ENCODE measurements around the gene TTBK1. TPM values are rescaled to one million over a fixed set of nuclear protein-coding genes. Genes with fewer than 3 reads are reported as not detected.

TTBK1 gene
- total and polyA plus RNA-seq, 9 donors, result under 0.01 to 0.17 (median 0.05) TPM

DNA sequence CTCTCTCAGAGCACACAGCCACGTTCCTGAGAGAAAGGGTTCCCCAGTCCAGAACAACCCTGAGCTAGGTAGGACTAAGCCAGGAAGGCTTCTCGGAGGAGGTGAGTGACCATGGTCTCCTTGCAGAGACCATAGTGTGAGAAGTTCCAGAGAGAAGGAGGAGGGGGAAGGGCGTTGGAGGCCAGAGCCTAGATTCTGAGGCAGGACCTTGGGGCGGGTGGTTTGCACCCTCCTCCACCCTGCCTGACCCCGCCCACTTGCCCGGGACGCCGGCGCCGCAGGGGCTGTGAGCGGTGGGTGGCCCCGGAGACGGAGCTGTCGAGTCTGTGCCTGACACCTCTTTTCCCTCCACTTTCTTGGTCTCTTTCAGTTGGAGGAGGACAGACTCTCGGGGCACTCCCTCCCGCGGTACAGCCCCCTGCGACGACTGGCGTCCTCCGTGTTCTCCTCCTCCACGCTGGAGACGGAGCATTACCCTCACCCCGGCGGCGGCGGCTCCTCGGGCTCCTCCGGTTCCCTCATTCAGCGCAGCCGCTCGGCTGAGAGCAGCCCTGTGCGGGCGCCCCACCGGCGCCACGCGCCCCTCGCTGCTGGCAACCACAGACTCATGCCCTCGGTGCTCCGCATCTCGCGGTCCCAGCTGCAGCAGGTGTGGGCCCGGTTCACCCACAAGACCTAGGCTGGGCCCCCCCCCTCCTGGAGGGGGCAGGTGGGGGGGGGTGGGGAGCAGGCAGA lies 26.2 kb downstream of the TTBK1 start:
- H3K27me3 ChIP-seq (ENCODE audit: control insufficient read depth, insufficient read depth, low read length), result peaks cover 25% of the 10 kb centered on the region
- H3K4me3 ChIP-seq (ENCODE audit: low read length), result peak overlapping the region; percentile 6
- no peak for DNase-seq
- WGBS (ENCODE audit: insufficient coverage), result under 1% methylated on average over 27 of the region's 44 CpGs
- no peak overlapping the region for H3K27ac ChIP-seq (ENCODE audit: low read length)
- H3K9me3 ChIP-seq (replicated peaks; ENCODE audit: control insufficient read depth, low read depth, low read length), result no peaks in the 10 kb centered on the region
- H3K36me3 ChIP-seq (ENCODE audit: control insufficient read depth, insufficient read depth, low read length), result no peaks in the 10 kb centered on the region
- H3K4me1 ChIP-seq (ENCODE audit: control insufficient read depth, insufficient read depth, low read length), result peaks cover 17% of the 10 kb centered on the region

DNA sequence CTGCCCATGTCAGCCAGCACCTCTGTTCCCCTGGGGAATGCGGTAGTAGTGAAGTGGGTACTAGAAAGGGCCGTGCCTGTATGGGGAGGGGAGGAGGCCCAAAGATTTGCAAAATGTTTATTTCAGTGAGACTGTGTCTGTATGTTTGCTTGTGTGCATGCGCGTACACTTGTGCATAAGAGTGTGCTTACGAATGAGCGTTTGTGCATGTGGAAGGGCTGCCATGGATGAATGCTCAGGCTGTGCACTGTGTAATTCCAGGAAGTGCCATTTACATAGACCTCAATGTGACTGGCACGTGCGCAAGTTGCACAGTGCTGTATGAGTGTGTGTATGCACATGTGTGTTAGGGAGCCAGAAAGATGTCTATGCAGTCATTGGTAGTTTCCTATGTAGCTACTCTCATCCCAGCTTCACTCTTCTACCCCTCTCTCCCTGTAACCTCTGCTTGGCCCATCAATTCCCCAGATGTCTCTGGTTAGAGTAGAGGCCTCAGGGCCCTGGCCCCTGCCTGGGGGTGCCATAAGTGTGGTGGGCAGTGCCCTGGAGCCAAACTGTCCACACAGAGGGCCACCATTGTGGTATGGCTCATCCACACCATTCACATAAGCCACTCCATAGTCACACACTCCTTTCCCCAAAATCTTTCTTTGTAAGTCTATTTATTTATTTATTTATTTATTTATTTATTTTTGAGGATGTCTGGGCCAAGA lies 28.0 kb downstream of the TTBK1 start:
- no peak for DNase-seq
- Histone ChIP-seq H3K36me3 (ENCODE audit: control insufficient read depth, insufficient read depth, low read length) (no peaks in the 10 kb centered on the region), H3K27ac (ENCODE audit: low read length) (no peak overlapping the region), H3K4me1 (ENCODE audit: control insufficient read depth, insufficient read depth, low read length) (peaks cover 27% of the 10 kb centered on the region), H3K9me3 (replicated peaks; ENCODE audit: control insufficient read depth, low read depth, low read length) (no peaks in the 10 kb centered on the region), H3K27me3 (ENCODE audit: control insufficient read depth, insufficient read depth, low read length) (peaks cover 42% of the 10 kb centered on the region), H3K4me3 (ENCODE audit: low read length) (no peak overlapping the region)
- WGBS (ENCODE audit: insufficient coverage), result 91% methylated on average over 6 of the region's 8 CpGs

DNA sequence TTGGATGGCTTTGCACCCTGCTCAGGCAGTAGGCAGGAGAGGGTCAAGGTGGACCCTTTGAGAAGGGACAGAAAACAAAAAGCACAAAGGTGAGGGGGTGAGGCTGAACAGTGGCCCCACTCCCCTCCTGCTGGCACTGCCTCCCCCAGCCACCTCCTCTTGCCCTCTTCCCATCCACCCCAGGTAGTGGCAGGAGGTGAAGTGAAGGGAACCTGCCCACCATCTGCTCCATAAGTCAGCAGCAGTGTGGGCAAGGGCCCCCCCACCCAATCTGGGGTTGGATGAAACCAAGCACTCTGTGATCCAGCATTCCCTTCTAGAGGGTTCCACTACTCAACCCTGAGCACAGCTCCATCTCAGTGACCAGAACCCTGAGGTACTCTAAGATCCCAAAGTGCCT lies 28.7 kb downstream of the TTBK1 start:
- Histone ChIP-seq H3K27ac (ENCODE audit: low read length) (no peak overlapping the region), H3K4me1 (ENCODE audit: control insufficient read depth, insufficient read depth, low read length) (peaks cover 27% of the 10 kb centered on the region), H3K27me3 (ENCODE audit: control insufficient read depth, insufficient read depth, low read length) (peaks cover 49% of the 10 kb centered on the region)

DNA sequence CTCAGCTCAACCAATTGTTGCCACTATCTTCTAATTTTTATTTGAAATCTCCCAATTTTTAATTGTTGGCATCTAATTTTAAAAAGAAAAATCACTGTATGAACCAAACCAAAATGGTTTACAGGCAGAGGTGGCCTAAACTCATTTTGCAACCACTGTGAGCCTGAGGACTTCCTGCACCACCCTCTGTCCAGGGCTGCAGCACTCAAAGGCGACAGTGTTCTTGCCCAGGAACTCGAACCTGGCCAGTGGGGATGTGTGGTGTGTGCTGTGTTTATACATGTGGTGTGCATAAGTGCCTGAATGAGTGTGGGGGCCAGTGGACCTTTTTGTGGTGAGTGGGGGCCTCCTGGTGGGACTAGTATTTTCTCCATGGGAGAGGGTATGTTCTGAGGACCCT lies 30.4 kb downstream of the TTBK1 start:
- H3K4me1 ChIP-seq (ENCODE audit: control insufficient read depth, insufficient read depth, low read length), result peaks cover 18% of the 10 kb centered on the region
- peaks cover 60% of the 10 kb centered on the region for H3K27me3 ChIP-seq (ENCODE audit: control insufficient read depth, insufficient read depth, low read length)
- no peak for DNase-seq
- no peaks in the 10 kb centered on the region for H3K36me3 ChIP-seq (ENCODE audit: control insufficient read depth, insufficient read depth, low read length)
- WGBS (ENCODE audit: insufficient coverage), result 38% methylated on average over 2 of the region's 2 CpGs
- no peak overlapping the region for H3K27ac ChIP-seq (ENCODE audit: low read length)
- no peak overlapping the region for H3K4me3 ChIP-seq (ENCODE audit: low read length)
- no peaks in the 10 kb centered on the region for H3K9me3 ChIP-seq (replicated peaks; ENCODE audit: control insufficient read depth, low read depth, low read length)

More for the DNA sequence above, 28.7 kb downstream of the TTBK1 start:
- no peak overlapping the region for H3K4me3 ChIP-seq (ENCODE audit: low read length)
- no peaks in the 10 kb centered on the region for H3K36me3 ChIP-seq (ENCODE audit: control insufficient read depth, insufficient read depth, low read length)
- no peaks in the 10 kb centered on the region for H3K9me3 ChIP-seq (replicated peaks; ENCODE audit: control insufficient read depth, low read depth, low read length)
- DNase-seq, result no peak

DNA sequence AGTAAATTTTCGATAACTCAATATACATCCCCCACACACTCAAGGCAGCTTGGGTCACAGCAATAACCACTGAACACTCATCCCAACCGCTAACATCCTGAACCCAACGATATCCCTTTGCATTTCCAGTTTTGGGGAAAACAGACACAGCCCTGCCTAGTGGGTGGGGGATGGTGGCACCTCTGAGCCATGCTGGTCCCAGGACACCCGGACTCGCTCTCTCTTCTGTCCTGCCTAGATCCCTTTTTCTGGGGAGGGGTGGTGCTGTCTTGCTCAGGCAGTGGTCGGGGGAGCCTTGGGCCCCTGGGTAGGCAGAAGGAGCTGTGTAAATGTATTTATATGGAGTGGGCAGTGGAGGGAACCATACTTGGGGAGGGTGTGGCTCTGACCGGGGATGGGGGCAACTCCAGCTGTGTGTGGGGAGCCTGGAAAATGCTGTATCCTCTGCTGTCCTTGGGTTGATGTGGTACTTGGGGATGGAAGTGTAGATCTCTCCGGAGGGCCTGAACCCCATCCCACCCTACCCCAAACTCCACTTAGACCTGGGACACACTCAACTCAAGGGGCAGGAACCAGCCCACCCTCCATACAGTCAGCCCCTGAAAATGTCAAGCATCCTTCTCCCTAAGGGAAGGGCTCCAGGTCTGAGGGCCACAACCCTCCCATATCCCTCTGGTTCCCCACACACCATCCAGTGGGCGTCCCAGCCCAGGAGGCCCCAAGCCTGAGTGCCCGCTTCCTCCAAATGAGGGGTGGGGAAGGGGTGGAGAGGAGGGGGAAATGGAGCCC lies 31.0 kb downstream of the TTBK1 start:
- WGBS (ENCODE audit: insufficient coverage), result 50% methylated on average over 2 of the region's 10 CpGs
- Histone ChIP-seq H3K27me3 (ENCODE audit: control insufficient read depth, insufficient read depth, low read length) (peaks cover 60% of the 10 kb centered on the region), H3K9me3 (replicated peaks; ENCODE audit: control insufficient read depth, low read depth, low read length) (no peaks in the 10 kb centered on the region), H3K27ac (ENCODE audit: low read length) (no peak overlapping the region), H3K36me3 (ENCODE audit: control insufficient read depth, insufficient read depth, low read length) (no peaks in the 10 kb centered on the region), H3K4me3 (ENCODE audit: low read length) (no peak overlapping the region), H3K4me1 (ENCODE audit: control insufficient read depth, insufficient read depth, low read length) (peaks cover 13% of the 10 kb centered on the region)
- DNase-seq, result no peak

DNA sequence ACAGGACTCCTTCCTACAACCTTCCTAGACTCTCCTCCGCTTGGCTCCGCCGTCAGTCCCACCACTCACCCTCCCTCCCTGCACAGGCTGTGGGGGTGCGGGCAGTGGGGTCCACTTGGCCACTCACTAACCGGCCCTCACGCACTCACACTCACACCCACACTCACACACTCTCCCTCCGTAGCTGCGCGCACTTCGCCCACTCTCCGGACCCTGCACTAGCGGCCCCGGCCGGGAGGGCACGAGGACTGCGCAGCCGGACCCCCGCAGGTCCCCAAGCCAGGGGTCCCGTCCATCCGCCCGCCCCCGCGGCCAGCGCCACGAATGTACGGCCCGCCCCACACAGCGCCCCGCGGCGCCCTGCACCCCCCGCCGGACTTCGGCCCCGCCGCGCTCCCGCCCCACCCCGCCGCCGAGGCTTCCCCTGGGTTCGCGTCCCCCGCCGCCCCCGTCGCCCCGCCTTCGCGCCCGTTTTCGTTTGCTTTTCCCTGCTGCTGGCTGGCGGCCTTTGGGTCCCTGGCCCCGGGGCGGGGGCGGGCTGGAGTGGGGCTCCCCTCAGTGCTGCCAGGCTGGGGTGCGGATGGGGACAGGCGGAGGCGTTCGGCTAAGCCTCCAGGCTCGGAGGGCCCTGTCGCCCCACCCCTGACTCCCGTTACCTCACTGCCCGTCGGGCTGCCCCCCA lies 31.8 kb downstream of the TTBK1 start:
- DNase-seq, result no peak
- H3K9me3 ChIP-seq (replicated peaks; ENCODE audit: control insufficient read depth, low read depth, low read length), result no peaks in the 10 kb centered on the region
- peak overlapping the region; percentile 38 for H3K4me3 ChIP-seq (ENCODE audit: low read length)
- H3K4me1 ChIP-seq (ENCODE audit: control insufficient read depth, insufficient read depth, low read length), result peaks cover 10% of the 10 kb centered on the region
- no peak overlapping the region for H3K27ac ChIP-seq (ENCODE audit: low read length)
- WGBS (ENCODE audit: insufficient coverage), result under 1% methylated on average over 59 of the region's 65 CpGs
- peaks cover 60% of the 10 kb centered on the region for H3K27me3 ChIP-seq (ENCODE audit: control insufficient read depth, insufficient read depth, low read length)
- H3K36me3 ChIP-seq (ENCODE audit: control insufficient read depth, insufficient read depth, low read length), result no peaks in the 10 kb centered on the region

DNA sequence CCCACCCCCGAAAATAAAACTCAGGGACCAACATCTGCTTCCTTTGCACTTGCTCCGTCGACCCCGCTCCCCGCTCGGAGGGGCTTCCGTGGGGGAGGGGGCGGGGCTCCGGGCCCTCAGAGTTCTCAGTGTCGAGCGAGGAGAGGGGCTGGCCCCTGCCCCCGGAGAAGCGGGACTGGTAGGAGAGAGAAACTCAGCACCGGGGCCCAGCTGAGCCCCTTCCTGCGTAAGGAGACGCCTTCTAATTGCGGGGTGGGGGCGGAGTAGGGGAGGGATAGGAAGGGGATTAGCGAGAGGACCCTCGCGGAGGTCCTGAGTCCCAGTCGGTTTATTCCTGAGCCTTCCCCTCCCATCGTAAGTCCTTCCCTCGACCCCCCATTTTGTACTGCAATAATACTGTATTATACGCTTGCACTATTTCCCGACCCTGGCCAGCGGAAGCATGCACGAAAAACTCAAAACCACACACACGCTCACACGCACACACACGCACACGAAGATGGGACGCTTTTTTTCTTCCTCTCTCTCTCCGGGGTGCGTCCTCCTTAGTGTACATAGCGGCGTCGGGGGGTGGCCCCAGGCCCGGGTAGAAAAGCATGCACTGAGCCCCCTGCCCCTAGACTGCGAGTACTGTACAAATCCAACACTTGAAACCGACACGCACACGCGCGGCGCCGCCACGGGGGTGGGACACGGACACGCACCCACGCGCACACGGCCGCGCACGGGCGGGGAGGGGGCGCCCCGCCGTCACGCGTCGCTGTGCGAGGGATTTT lies 32.7 kb downstream of the TTBK1 start:
- H3K27ac ChIP-seq (ENCODE audit: low read length), result no peak overlapping the region
- peaks cover 62% of the 10 kb centered on the region for H3K27me3 ChIP-seq (ENCODE audit: control insufficient read depth, insufficient read depth, low read length)
- no peaks in the 10 kb centered on the region for H3K36me3 ChIP-seq (ENCODE audit: control insufficient read depth, insufficient read depth, low read length)
- peak; percentile 45 for DNase-seq
- H3K9me3 ChIP-seq (replicated peaks; ENCODE audit: control insufficient read depth, low read depth, low read length), result no peaks in the 10 kb centered on the region
- WGBS (ENCODE audit: insufficient coverage), result 4% methylated on average over 36 of the region's 64 CpGs
- peak overlapping the region; percentile 38 for H3K4me3 ChIP-seq (ENCODE audit: low read length)
- H3K4me1 ChIP-seq (ENCODE audit: control insufficient read depth, insufficient read depth, low read length), result peaks cover 10% of the 10 kb centered on the region

DNA sequence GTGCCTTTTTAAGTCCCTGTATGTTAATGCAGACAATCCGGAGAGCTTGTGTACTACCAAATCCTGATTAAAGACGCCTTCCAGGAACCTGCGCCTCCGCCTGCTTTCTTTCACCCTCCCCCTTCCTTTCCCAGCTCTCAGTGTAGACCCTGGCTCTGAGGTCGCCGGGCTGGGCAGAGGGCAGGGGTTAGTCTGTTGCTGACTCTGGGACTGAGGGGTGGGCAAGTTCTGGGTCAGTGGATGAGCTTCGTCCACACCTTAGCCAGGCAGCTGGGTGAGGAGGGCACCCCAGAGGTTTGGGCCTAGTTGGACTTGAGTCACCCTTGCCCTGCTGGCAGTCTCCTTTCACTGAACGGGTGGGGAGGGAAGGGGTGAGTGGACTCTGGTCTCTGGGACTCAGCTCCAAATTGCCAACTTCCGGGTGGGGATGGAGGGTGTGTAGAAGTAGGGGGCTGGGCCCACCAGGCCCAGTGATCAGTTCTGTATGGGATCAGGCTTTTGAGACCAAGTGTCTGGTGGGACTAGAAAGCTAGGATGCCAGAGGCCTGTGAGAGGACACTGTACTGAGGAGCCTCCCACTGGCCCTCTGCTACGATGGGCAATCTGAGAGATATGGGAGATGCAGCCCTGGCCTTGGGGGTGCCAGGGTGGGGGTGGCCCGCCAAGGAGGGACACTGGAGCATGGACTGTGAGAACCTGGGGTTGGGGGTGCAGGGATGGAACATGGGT lies 33.5 kb downstream of the TTBK1 start:
- peaks cover 64% of the 10 kb centered on the region for H3K27me3 ChIP-seq (ENCODE audit: control insufficient read depth, insufficient read depth, low read length)
- no peaks in the 10 kb centered on the region for H3K9me3 ChIP-seq (replicated peaks; ENCODE audit: control insufficient read depth, low read depth, low read length)
- H3K27ac ChIP-seq (ENCODE audit: low read length), result no peak overlapping the region
- no peaks in the 10 kb centered on the region for H3K36me3 ChIP-seq (ENCODE audit: control insufficient read depth, insufficient read depth, low read length)
- H3K4me1 ChIP-seq (ENCODE audit: control insufficient read depth, insufficient read depth, low read length), result peaks cover 10% of the 10 kb centered on the region
- no peak overlapping the region for H3K4me3 ChIP-seq (ENCODE audit: low read length)
- 78% methylated on average over 4 of the region's 11 CpGs for WGBS (ENCODE audit: insufficient coverage)
- DNase-seq, result no peak

DNA sequence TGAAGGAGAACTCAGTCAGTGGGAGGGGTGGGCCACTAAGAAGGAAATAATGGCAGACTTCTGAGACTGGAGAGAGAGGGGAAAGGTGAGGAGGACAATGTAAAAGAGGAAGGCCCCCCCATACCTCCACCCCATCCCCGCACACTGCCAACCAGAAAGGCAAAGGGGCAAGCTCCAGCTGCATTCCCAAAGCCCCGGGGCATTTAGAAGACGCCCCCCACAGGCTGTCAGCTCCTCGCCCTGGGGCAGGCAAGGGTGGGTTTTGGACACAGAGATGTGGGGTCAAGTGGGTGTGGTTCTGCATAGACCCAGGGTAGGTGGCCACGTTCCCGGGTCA lies 34.0 kb downstream of the TTBK1 start:
- no peak overlapping the region for H3K27ac ChIP-seq (ENCODE audit: low read length)
- no peaks in the 10 kb centered on the region for H3K36me3 ChIP-seq (ENCODE audit: control insufficient read depth, insufficient read depth, low read length)
- WGBS (ENCODE audit: insufficient coverage), result 100% methylated on average over 1 of the region's 6 CpGs

More for the DNA sequence above, 34.0 kb downstream of the TTBK1 start:
- no peaks in the 10 kb centered on the region for H3K9me3 ChIP-seq (replicated peaks; ENCODE audit: control insufficient read depth, low read depth, low read length)
- DNase-seq, result no peak
- H3K4me1 ChIP-seq (ENCODE audit: control insufficient read depth, insufficient read depth, low read length), result peaks cover 10% of the 10 kb centered on the region
- H3K27me3 ChIP-seq (ENCODE audit: control insufficient read depth, insufficient read depth, low read length), result peaks cover 66% of the 10 kb centered on the region
- no peak overlapping the region for H3K4me3 ChIP-seq (ENCODE audit: low read length)
